Sigmoid colon (tissue), 7 donors: ENCODE results near the gene ATP10D. TPM values are rescaled to one million over a fixed set of nuclear protein-coding genes. Genes with fewer than 3 reads are reported as not detected.

Experiments used
- DNase-seq: peaks from one replicate; pipeline ENCODE4 v3.0.0-alpha.2; 2019
- H3K27ac ChIP-seq, 4 donors: fragments of 200-600 bp; sonication (generic); one replicate each; pipeline ENCODE4 v1.5.1; 2016 to 2019; ENCODE audit warnings: mild to moderate bottlenecking in 1 of 4
- H3K27me3 ChIP-seq, 3 donors: fragments of 200-600 bp; sonication (generic); one replicate each; pipeline ENCODE4 v1.5.1; 2019; ENCODE audit warnings: mild to moderate bottlenecking in 1 of 3
- H3K36me3 ChIP-seq, 4 donors: fragments of 200-600 bp; sonication (generic); one replicate each; pipeline ENCODE4 v1.5.1; 2016 to 2019
- H3K4me1 ChIP-seq, 4 donors: fragments of 200-600 bp; sonication (generic); one replicate each; pipeline ENCODE4 v1.5.1; 2017 to 2019
- H3K4me3 ChIP-seq, 4 donors: fragments of 200-600 bp; sonication (generic); one replicate each; pipeline ENCODE4 v1.5.1; 2017 to 2019; ENCODE audit warnings: mild to moderate bottlenecking in 2 of 4, moderate library complexity in 1 of 4
- H3K9me3 ChIP-seq, 4 donors: fragments of 200-600 bp in 3 of 4; sonication (generic) in 3 of 4; one replicate each; pipeline versions ENCODE4 v1.5.1 to v1.6.1; 2013 to 2019
- EP300 ChIP-seq, 4 donors: sonication (generic); formaldehyde crosslinking; IDR thresholded peaks; one replicate each; pipeline ENCODE4 v1.6.1; 2017; ENCODE audit warnings: antibody characterized with exemption in 4 of 4
- POLR2A ChIP-seq, 2 donors: fragments of 450-650 bp; IDR thresholded peaks; one replicate each; pipeline ENCODE4 v1.6.1; 2016; ENCODE audit warnings: antibody characterized with exemption in 2 of 2, mild to moderate bottlenecking in 2 of 2, moderate library complexity in 2 of 2
- POLR2AphosphoS5 ChIP-seq, 4 donors: sonication (generic); formaldehyde crosslinking; IDR thresholded peaks; one replicate each; pipeline ENCODE4 v1.6.1; 2017; ENCODE audit warnings: antibody characterized with exemption in 4 of 4
- WGBS, 2 donors: extraction: QIAGEN DNeasy Blood & Tissue Kit; methylation state at CpG; one replicate each; pipeline ENCODE4 v1.1.7; 2013; 5-methylcytosine and 5-hydroxymethylcytosine counted together
- intact Hi-C: fragments of 100-400 bp; cut with DNase I; formaldehyde crosslinking; loops from one replicate; pipeline ENCODE4 v1.15.1; 2023
- polyA plus RNA-seq, 3 donors: library from polyadenylated mRNA; stranded (reverse); fragments of 200-250 nt; gene quantifications; one replicate each; pipeline ENCODE4 v1.2.3, GENCODE V29; 2013
- total RNA-seq, 4 donors: library from RNA; depleted of rRNA; stranded (reverse); fragments of >200 nt; gene quantifications; one replicate each; pipeline ENCODE4 v1.1.0, GENCODE V29; 2016
- TF ChIP-seq, protein P1 (sequence below), 4 experiments: fragments of 450-650 bp in 3 of 4; fragments of 200-600 bp in 1 of 4; IDR thresholded peaks; one replicate each; pipeline ENCODE4 v1.5.1; 2016 to 2019; ENCODE audit warnings: antibody characterized with exemption in 4 of 4, mild to moderate bottlenecking in 3 of 4, moderate library complexity in 2 of 4
- donor health status: healthy with polysubstance abuse.
- donor health status: Bipolar disorder and iron deficiency.
- donor health status: healthy.

The ATP10D gene
- total and polyA plus RNA-seq, 7 donors = 0.60 to 21.0 (median 16.8) TPM

DNA sequence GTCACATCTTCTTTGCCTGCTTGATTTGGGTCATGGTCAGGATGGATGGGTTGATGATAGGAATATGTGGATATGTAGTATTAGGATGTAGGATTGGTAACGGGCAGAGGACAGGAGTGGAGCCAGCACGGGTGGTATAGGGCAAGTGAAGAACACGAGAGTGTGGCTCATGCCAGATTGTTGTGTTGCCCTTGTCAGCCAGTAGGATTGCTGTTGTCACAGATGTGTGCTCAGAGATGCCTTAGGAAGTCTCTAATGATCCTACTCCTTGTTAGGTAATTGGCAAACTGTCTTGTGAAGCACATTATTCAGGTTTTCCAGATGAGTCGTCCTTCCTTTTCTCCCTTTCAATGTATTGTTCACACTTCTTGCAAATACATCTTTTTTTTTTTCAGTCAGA, 5.5 kb downstream of the ATP10D start:
- Histone ChIP-seq H3K27ac (no peak overlapping the region), H3K9me3 (no peaks in the 10 kb centered on the region), H3K4me3 (no peak overlapping the region), H3K27me3 (no peaks in the 10 kb centered on the region), H3K36me3 (no peaks in the 10 kb centered on the region), H3K4me1 (peaks cover 0 to 43% (median 16%) of the 10 kb centered on the region in 4 donors)
- WGBS, 2 donors = 79 to 84% methylated on average over 4 of the region's 4 CpGs
- TF ChIP-seq POLR2A (IDR thresholded peaks at IDR 0.05) = no peak
- TF ChIP-seq, protein P1, sequence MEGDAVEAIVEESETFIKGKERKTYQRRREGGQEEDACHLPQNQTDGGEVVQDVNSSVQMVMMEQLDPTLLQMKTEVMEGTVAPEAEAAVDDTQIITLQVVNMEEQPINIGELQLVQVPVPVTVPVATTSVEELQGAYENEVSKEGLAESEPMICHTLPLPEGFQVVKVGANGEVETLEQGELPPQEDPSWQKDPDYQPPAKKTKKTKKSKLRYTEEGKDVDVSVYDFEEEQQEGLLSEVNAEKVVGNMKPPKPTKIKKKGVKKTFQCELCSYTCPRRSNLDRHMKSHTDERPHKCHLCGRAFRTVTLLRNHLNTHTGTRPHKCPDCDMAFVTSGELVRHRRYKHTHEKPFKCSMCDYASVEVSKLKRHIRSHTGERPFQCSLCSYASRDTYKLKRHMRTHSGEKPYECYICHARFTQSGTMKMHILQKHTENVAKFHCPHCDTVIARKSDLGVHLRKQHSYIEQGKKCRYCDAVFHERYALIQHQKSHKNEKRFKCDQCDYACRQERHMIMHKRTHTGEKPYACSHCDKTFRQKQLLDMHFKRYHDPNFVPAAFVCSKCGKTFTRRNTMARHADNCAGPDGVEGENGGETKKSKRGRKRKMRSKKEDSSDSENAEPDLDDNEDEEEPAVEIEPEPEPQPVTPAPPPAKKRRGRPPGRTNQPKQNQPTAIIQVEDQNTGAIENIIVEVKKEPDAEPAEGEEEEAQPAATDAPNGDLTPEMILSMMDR (IDR thresholded peaks at IDR 0.05) = no peak
- TF ChIP-seq EP300 (IDR thresholded peaks at IDR 0.05) = no peak
- no peak for TF ChIP-seq POLR2AphosphoS5 (IDR thresholded peaks at IDR 0.05)
- DNase-seq = no peak
- intact Hi-C loops = no loop called here

DNA sequence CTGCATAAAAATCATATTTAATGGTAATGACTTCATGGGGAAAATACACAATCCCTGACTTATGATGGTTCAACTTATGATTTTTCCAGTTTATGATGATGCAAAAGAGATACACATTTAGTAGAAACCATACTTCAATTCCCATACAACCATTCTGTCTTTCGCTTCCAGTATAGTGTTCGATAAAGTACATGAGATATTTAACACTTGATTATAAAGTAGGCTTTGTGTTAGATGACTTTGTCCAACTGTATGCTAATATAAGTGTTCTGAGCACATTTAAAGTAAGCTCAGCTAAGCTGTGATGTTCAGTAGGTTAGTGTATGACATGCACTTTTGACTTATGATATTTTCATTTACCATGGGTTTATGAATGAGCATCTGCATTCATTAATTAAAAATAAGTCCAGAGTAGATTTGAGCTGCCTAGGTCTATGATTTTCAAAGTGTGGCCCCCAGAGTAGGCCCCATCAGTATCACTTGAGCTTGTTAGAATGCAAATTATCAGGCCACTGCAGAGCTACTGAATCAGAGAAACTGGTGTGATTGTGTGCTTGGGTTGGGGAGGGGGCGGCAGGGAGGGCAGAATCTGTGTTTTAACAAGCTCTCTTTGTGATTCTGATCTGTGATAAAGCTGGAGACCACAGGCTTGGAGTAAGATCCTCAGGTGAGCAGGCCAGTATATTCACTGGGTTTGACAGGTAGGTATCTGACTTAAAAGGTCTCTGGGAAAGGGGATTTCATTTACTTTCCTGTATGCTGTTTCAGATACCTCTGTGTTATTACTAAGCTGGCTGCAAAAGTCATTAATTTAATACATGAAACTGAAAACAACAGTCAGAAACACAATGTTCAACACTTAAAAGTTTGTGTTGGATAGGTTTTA, 8.4 kb downstream of the ATP10D start:
- Histone ChIP-seq H3K36me3 (no peaks in the 10 kb centered on the region), H3K4me3 (no peak overlapping the region), H3K4me1 (peaks cover 0 to 29% (median 13%) of the 10 kb centered on the region in 4 donors), H3K9me3 (no peaks in the 10 kb centered on the region), H3K27ac (no peak overlapping the region), H3K27me3 (no peaks in the 10 kb centered on the region)
- intact Hi-C loops = no loop called here
- 91% methylated on average over 3 of the region's 3 CpGs for WGBS, 2 donors
- no peak for DNase-seq
- TF ChIP-seq, protein P1 (IDR thresholded peaks at IDR 0.05) = no peak
- TF ChIP-seq POLR2A (IDR thresholded peaks at IDR 0.05) = no peak
- TF ChIP-seq EP300 (IDR thresholded peaks at IDR 0.05) = no peak
- TF ChIP-seq POLR2AphosphoS5 (IDR thresholded peaks at IDR 0.05) = no peak

DNA sequence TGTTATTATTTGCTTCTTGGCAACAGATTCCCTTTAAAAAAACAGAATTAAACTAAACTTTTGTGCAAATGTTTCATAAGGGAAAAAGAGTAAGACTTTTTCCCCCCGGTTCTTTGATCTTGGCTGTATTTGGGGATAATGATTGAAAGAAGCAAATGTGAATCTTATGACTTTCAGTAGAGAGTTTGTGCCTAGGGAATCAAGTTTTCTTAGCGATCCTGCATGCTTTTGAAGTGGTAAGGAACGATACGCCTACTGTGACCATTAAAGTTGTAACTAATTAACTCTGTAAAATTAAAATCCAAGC, 9.0 kb downstream of the ATP10D start:
- peaks cover 0 to 32% (median 15%) of the 10 kb centered on the region in 4 donors for H3K4me1 ChIP-seq
- no peak overlapping the region for H3K27ac ChIP-seq
- no peak for TF ChIP-seq POLR2AphosphoS5 (IDR thresholded peaks at IDR 0.05)
- no peak for TF ChIP-seq POLR2A (IDR thresholded peaks at IDR 0.05)
- TF ChIP-seq EP300 (IDR thresholded peaks at IDR 0.05) = no peak
- TF ChIP-seq, protein P1 (IDR thresholded peaks at IDR 0.05) = no peak
- intact Hi-C loops = no loop called here
- H3K36me3 ChIP-seq = no peaks in the 10 kb centered on the region
- 61 to 62% methylated on average over 4 of the region's 4 CpGs for WGBS, 2 donors
- H3K9me3 ChIP-seq = no peaks in the 10 kb centered on the region
- H3K4me3 ChIP-seq = no peak overlapping the region
- H3K27me3 ChIP-seq = no peaks in the 10 kb centered on the region
- no peak for DNase-seq

DNA sequence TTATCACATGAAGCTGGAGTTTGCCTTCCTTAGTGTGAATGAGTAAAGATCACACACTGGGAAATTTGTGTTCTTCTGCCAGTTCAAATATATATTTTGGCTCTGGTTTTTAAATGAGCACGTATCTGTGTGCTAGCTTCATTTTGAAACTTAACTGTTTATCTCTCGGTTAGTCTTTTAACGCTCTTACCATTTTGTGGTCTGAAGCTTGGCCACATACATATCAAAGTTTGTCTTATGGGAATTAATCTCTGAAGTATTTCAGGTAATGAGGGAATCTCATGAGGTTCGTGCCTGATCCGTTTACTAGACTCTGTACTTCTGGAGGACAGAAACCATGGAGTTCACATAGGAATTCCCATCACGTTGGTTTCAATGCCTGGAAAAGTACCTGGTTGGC, 13.8 kb downstream of the ATP10D start:
- TF ChIP-seq EP300 (IDR thresholded peaks at IDR 0.05) (no peak), POLR2A (IDR thresholded peaks at IDR 0.05) (no peak), POLR2AphosphoS5 (IDR thresholded peaks at IDR 0.05) (no peak)
- TF ChIP-seq, protein P1 (IDR thresholded peaks at IDR 0.05) = no peak
- Histone ChIP-seq H3K9me3 (no peaks in the 10 kb centered on the region), H3K36me3 (no peaks in the 10 kb centered on the region), H3K27ac (peak overlapping the region in 2 of 4 donors; percentile 3 to 31), H3K4me1 (peaks cover 0 to 25% (median 5%) of the 10 kb centered on the region in 4 donors), H3K27me3 (no peaks in the 10 kb centered on the region), H3K4me3 (no peak overlapping the region)
- 67 to 75% methylated on average over 6 of the region's 6 CpGs for WGBS, 2 donors
- intact Hi-C loops = no loop called here
- DNase-seq = no peak
